Glutamatergic neuron (in vitro differentiated cells): ENCODE data around the gene MYO1E. TPM values are rescaled to one million over a fixed set of nuclear protein-coding genes. Genes with fewer than 3 reads are reported as not detected.

Experiments
- DNase-seq: peaks from one replicate; pipeline ENCODE4 v3.0.0; 2022
- H3K27ac Mint-ChIP-seq: one replicate; pipeline ENCODE4 v1.8.0; 2020; ENCODE audit warnings: mild to moderate bottlenecking, mixed read lengths, inconsistent platforms; ENCODE audit not compliant: unreplicated experiment
- H3K27me3 Mint-ChIP-seq: one replicate; pipeline ENCODE4 v1.8.0; 2020; ENCODE audit warnings: mild to moderate bottlenecking, moderate library complexity, mixed read lengths, inconsistent platforms; ENCODE audit not compliant: unreplicated experiment
- H3K36me3 Mint-ChIP-seq: one replicate; pipeline ENCODE4 v1.8.0; 2020; ENCODE audit warnings: mild to moderate bottlenecking, mixed read lengths, inconsistent platforms; ENCODE audit not compliant: unreplicated experiment
- H3K4me1 Mint-ChIP-seq: one replicate; pipeline ENCODE4 v1.8.0; 2020; ENCODE audit warnings: mild to moderate bottlenecking, low read depth, mixed read lengths, inconsistent platforms; ENCODE audit not compliant: unreplicated experiment
- H3K4me3 Mint-ChIP-seq: one replicate; pipeline ENCODE4 v1.8.0; 2020; ENCODE audit warnings: mild to moderate bottlenecking, mixed read lengths, inconsistent platforms; ENCODE audit not compliant: unreplicated experiment
- H3K9me3 Mint-ChIP-seq: one replicate; pipeline ENCODE4 v1.8.0; 2020; ENCODE audit warnings: mild to moderate bottlenecking, moderate library complexity, mixed read lengths, inconsistent platforms; ENCODE audit not compliant: unreplicated experiment
- CTCF ChIP-seq: fragments of 200-600 bp; sonication (generic); IDR thresholded peaks from one replicate; pipeline ENCODE4 v1.5.0; 2021; ENCODE audit not compliant: partially characterized antibody, unreplicated experiment
- total RNA-seq: library from RNA; stranded (reverse); fragmentation: NEBNext Ultra II Directional; extraction: Animal tissue kit (Norgen Biotek cat#: 25700); gene quantifications from one replicate; pipeline ENCODE4 v1.2.1, GENCODE V29; 2021; ENCODE audit not compliant: unreplicated experiment

Gene MYO1E
- total RNA-seq, 1 donor from 2014 or later = 7.9 TPM

- H3K9me3 Mint-ChIP-seq = peaks cover 3% of the 10 kb centered on the region
- no peak for DNase-seq
- no peaks in the 10 kb centered on the region for H3K4me1 Mint-ChIP-seq
- no peak for TF ChIP-seq CTCF
- H3K27ac Mint-ChIP-seq = no peak overlapping the region
- H3K4me3 Mint-ChIP-seq = no peak overlapping the region
- H3K36me3 Mint-ChIP-seq = no peaks in the 10 kb centered on the region
- no peaks in the 10 kb centered on the region for H3K27me3 Mint-ChIP-seq
Observed at GRCh38 chr15:59124261-59124660, 248.4 kb downstream of the MYO1E start.

- DNase-seq = no peak
- H3K36me3 Mint-ChIP-seq = no peaks in the 10 kb centered on the region
- TF ChIP-seq CTCF = no peak
- no peak overlapping the region for H3K4me3 Mint-ChIP-seq
- H3K4me1 Mint-ChIP-seq = no peaks in the 10 kb centered on the region
- H3K27ac Mint-ChIP-seq = no peak overlapping the region
- no peaks in the 10 kb centered on the region for H3K9me3 Mint-ChIP-seq
- no peaks in the 10 kb centered on the region for H3K27me3 Mint-ChIP-seq
Observed at GRCh38 chr15:59120937-59121336, 251.7 kb downstream of the MYO1E start.

- no peaks in the 10 kb centered on the region for H3K36me3 Mint-ChIP-seq
- no peak overlapping the region for H3K27ac Mint-ChIP-seq
- TF ChIP-seq CTCF = no peak
Observed at GRCh38 chr15:59119625-59120024, 253.0 kb downstream of the MYO1E start.

GRCh38 chr15:59116771-59117170 lies 255.9 kb downstream of the MYO1E start:
- H3K36me3 Mint-ChIP-seq = no peaks in the 10 kb centered on the region
- no peak overlapping the region for H3K27ac Mint-ChIP-seq
- no peaks in the 10 kb centered on the region for H3K9me3 Mint-ChIP-seq
- H3K27me3 Mint-ChIP-seq = no peaks in the 10 kb centered on the region
- no peak for TF ChIP-seq CTCF
- no peak for DNase-seq
- no peak overlapping the region for H3K4me3 Mint-ChIP-seq
- H3K4me1 Mint-ChIP-seq = no peaks in the 10 kb centered on the region

More at GRCh38 chr15:59119625-59120024, 253.0 kb downstream of the MYO1E start:
- no peaks in the 10 kb centered on the region for H3K9me3 Mint-ChIP-seq
- no peaks in the 10 kb centered on the region for H3K4me1 Mint-ChIP-seq
- no peak for DNase-seq
- H3K27me3 Mint-ChIP-seq = no peaks in the 10 kb centered on the region
- no peak overlapping the region for H3K4me3 Mint-ChIP-seq

- H3K4me3 Mint-ChIP-seq = no peak overlapping the region
- H3K27me3 Mint-ChIP-seq = no peaks in the 10 kb centered on the region
- H3K36me3 Mint-ChIP-seq = no peaks in the 10 kb centered on the region
- no peak for DNase-seq
- H3K27ac Mint-ChIP-seq = no peak overlapping the region
- H3K4me1 Mint-ChIP-seq = no peaks in the 10 kb centered on the region
- no peak for TF ChIP-seq CTCF
- no peaks in the 10 kb centered on the region for H3K9me3 Mint-ChIP-seq
Observed at GRCh38 chr15:59116141-59116540, 256.5 kb downstream of the MYO1E start.
